Umbilical cord (tissue), 2 donors: ENCODE results near the gene KCNA2. TPM values are rescaled to one million over a fixed set of nuclear protein-coding genes. Genes with fewer than 3 reads are reported as not detected.

ENCODE experiments used
- DNase-seq: peaks from one replicate; pipeline ENCODE4 v3.0.0-alpha.2; 2015; ENCODE audit warnings: low spot score
- total RNA-seq: library from RNA; depleted of rRNA; stranded (reverse); fragments of >200 nt; gene quantifications from one replicate; pipeline ENCODE4 v1.2.3, GENCODE V29; 2014; ENCODE audit warnings: low replicate concordance; ENCODE audit not compliant: insufficient read depth

KCNA2 gene
- total RNA-seq, 1 donor from 2014 or later: 2.6 TPM

DNA sequence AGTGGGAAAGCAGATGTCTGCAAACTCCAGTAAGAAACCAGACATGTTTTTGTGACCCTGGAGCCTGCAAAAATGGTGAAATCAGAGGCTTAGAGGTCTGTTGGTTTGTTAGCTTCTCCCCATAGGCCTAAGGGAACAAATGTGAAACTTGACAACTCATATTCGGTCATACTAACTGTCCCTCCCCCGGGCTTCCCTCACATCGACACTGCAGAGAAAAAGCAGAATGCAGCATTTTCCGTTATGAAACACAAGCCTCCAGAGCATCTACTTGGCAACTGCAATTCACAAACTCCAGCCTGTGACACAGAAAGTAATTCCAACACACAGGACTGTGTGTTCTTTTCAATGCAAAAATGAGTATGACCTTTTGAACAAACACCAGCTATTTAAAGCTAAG is 3.7 kb downstream of the KCNA2 start:
- no peak for DNase-seq

DNA sequence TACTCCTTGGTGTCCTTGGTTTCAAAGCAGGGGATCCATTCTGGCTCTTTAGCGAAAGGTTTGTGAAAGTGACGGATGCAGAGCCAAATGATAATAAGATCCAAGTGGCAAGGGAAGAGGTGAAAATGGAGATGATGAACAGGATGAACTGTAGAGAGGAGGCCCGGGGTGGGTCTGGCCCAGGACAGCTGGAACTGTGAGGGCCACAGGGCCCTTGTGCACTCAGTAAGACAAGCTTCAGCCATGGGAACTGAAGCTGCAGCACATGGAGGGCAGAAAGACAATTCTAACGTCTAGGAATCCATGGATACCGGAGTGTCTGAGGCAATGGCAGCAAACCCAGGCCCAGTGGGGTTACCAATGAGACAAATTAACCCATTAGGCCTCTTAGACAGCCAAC is 4.8 kb downstream of the KCNA2 start:
- DNase-seq: no peak

- no peak for DNase-seq
These were observed 5.4 kb downstream of the KCNA2 start for GRCh38 chr1:110600716-110601115.

- DNase-seq: no peak
These were observed 8.2 kb downstream of the KCNA2 start for GRCh38 chr1:110597966-110598365.

- DNase-seq: no peak
These were observed 9.8 kb downstream of the KCNA2 start for GRCh38 chr1:110596312-110596711.

DNA sequence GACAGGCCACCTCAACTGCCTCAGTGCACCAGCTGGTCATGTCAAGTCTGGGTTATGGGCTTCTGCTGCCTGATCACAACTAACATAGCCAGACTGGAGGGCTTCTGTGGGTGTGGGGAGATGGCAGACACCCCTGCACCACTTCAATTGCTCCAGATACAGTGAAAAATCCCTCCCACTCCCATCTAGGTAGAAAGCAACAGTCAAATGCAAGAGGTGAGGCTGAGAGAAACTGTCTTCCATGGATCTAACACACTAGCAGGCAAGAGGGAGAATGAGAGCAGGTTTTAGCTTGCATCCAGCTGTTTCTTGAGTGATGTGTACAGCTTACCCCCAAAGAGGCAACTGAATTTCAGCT is 10.8 kb downstream of the KCNA2 start:
- DNase-seq: no peak

DNA sequence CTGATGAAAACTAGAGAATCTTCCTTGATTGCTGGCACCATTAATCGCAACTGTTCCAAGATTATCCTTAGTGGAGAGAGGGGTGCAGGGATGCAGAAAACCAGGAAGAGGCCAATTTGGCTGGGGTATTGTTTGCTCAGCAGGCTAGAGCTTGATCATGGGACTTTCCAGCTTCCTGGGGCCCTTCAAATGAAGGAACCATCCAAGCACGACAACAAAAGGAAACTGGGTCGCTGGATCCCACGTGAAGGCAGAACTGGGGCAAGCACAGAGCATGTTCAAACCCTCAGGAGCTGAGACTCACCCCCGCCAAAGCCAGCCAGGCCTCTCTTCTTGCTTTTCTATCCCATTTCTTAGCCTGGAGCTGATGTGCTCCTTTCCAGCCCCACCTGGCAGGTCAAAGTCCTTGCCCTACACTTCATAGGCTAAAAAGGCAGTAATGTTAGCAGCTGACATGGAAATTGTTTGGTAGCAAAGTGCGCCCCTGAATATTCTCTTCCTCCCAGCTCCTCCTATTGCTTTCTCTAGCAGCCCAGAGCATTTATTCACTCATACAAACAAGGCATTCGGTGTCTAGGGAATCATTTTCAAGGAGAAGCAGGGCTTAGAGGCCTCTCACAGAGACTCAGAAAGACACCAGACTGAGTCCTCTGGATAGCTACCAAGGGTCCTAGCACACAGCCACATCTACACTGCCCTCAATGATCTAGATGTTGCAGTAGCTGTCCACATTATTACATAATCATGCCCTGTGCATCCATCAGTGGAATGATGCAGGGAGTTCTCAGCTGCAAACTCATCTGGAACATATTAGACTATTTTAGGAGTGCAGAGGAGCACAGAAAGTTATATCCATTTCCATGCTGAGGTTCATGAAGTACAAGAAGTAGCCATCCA is 11.5 kb downstream of the KCNA2 start:
- no peak for DNase-seq

- no peak for DNase-seq
These were observed 12.3 kb downstream of the KCNA2 start for GRCh38 chr1:110593902-110594301.

DNA sequence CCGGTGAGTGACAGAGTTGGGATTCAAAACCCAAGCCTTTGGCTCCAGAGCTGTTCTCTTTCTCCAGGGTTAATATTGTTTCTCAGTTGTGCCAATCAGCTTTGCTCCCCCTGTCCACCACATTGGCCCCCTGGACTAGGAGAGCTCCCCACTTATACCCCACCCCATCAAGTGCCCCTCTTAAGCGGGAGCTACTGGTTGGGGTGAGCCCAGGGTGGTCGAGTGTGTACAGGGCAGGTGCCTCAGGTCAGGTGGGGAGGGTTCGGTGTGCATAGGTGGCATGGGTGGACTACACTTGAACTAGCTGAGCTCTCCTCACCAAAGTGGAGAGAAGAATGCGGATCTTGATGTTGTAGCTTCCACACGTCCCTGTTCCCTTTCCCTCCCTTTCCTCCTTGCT is 14.2 kb downstream of the KCNA2 start:
- DNase-seq: no peak

GRCh38 chr1:110588991-110589390 is 17.2 kb downstream of the KCNA2 start:
- DNase-seq: no peak

GRCh38 chr1:110588486-110588885 is 17.7 kb downstream of the KCNA2 start:
- DNase-seq: no peak

DNA sequence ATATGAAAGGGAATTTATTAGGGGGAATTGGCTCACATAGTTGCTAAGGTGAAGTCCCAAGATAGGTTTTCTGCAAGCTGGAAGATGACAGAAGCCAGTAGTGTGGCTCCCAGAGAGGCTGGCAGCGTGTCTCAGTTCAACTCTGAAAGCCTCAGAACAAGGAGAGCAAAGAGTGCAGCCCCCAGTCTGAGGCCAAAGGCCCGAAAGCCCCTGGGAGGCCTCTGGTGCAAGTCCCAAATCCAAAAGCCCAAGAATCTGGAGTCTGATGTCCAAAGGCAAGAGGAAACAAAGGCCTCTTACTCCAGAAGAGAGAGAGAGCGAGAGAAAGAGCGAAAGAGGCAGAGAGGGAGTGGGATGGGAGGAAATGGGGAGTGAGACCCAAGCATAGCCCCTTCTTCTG is 18.3 kb downstream of the KCNA2 start:
- DNase-seq: no peak

DNA sequence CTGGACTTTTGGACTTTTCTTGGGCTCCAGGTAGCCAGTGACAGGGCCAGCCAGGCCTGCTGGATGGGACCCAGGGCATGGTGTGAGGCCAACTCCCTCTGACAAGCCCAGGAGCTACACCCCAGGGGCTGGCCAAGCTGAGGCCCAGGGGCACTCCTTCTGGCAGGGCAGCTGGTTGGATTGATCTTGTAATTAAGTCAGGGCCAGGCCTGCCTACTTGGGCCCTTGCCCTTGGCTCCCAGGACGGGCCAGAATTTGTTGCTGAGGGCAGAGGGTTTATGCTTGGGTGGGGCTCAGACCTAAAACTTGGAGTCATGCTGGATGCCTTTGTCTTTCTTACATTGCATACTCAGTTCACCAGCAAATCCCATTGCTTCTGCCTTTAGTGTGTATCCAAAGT is 20.7 kb downstream of the KCNA2 start:
- no peak for DNase-seq

- no peak for DNase-seq
These were observed 22.1 kb downstream of the KCNA2 start for GRCh38 chr1:110584045-110584444.

GRCh38 chr1:110583505-110583904 is 22.7 kb downstream of the KCNA2 start:
- DNase-seq: no peak

DNA sequence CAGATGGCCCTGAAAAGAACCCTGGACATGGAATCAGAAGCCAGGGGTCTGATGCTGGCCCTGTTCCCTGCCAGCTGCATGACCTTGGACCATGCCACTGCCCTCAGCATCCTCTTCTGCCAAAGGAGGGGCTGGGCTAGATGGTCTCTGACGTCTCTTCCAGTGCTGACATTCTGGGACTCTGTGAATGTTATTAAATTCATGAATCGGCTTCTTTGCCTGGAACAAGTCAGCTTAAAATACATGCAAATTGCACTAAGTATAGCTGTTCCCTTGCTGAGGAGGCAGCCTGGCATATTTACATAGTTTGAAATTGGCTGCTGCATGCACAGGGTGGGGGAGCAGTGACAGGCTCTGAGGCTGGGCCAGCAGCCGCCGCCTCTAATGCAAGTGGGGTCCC is 23.8 kb downstream of the KCNA2 start:
- no peak for DNase-seq

DNA sequence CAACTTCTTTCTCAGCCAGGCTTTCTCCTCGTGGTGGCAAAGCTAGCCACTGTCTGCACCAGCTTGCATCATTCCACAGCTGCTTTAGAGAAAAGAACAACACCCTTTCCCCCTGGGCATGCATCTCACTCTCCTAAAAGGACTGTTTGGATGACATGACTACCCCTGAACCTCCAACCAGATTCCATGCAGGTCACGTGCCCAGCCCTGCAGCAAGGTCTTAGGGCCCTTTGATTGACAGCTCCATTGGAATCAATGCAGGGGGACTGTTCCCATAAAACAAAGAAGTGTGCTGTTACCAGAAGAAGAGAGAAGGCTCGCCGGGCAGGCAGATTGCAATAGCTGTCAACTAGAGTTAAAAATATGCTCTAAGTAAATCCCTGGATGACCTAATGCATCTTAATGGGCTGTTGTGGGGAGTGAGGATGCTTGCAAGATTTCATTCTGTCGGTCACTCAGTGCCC is 24.4 kb downstream of the KCNA2 start:
- DNase-seq: no peak

DNA sequence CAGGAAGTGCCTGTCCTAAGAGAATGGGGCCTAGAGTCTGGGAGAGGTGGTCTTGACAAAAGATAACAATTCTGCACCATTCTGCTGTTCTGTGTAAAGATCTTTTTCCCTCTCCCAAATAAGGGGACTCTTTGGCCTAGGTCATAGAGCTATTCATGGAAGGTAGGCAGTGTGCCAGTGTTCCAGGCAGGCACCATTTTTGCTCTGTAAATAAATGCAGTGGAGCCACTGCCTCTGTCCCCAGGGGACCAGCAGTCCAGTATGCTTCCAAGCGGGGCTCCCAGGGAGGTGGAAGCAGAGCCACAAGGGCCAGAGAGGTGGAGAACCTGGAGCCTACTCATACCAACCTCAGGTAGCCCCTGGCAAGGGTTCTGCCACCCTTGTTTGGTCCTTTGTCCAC is 25.9 kb downstream of the KCNA2 start:
- no peak for DNase-seq

GRCh38 chr1:110579460-110579859 is 26.7 kb downstream of the KCNA2 start:
- no peak for DNase-seq

DNA sequence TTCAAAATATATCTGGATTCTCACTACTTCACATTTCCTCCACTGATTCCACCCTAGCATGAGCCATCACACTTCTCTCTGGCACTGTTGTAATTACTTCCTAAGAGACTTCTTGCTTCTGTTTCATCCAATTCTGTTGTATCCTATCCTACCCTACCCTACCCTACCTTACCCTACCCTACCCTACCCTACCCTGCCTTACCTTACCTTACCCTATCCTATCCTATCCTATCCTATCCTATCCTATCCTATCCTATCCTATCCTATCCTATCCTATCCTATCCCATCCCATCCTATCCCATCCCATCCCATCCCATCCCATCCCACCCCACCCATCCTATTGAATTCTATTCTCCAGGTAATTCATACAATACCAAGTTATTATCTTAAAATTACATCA is 29.7 kb downstream of the KCNA2 start:
- DNase-seq: no peak

DNA sequence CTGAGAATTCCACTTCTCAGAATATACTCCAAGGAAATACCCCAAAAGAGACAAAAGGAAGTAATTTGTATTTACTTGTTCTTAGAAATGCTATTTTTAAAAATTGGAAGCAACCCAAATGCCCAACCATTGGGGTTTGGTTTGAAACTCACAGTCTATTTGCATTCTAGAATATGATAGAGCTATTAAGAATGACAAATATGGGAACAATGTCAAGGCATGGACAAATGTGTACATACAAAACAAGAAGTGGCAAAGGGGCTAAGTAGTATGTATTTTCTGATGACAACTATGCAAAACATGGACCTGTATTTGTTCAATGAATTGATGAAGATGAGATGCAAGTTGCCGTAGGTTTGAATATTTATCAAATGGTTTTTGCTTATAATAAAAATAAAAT is 32.8 kb downstream of the KCNA2 start:
- DNase-seq: no peak

DNA sequence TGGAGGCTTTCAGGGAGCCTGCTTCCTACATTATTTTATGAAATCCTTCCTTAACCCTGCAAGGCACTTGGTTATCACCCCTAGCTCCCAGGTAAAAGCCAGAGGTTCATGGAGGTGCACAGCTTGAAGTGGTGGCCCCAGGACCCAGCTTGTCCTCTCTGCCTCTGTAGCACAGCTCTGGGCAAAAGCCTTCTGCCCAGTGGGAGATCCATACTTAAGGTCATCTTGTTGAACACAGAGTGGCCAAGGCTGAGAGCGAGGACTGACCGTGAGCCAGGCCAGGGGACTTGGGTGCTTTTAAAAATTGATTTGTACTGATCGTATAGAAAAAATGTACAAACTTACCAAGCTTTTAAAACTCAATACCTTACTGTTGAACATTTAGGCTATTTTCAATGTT is 33.4 kb downstream of the KCNA2 start:
- DNase-seq: no peak

DNA sequence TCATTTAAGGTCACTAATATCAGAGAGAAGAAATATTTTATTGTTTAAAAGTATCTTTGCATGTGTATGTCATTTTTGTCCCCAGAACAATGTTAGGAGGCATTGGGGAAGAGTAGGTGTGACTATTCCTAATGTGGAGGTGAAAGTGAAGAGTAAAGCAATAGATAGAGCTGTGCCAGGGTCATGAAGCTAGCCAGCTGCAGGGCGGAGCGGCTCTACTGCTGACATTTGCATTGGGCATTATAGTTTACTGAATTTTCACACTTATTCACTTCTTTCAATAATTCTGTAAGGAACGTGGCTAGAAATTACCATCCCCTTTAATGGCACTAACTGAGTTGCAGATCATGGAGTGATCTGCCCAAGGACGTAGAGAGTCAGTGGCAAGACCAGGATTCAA is 35.3 kb downstream of the KCNA2 start:
- no peak for DNase-seq

- no peak for DNase-seq
These were observed 35.9 kb downstream of the KCNA2 start for GRCh38 chr1:110570307-110570706.
